ENCODE data around the gene KIF5C.

KIF5C gene

GRCh38 chr2:148900350-148900837 is 25.4 kb downstream of the KIF5C start:
- Histone ChIP-seq H3K9ac (ENCODE audit: low read depth, low read length) (no peak overlapping the region), H3K9me3 (ENCODE audit: insufficient read depth, low read length, severe bottlenecking) (no peaks in the 10 kb centered on the region), H2AFZ (ENCODE audit: low read depth, low read length) (no peak overlapping the region), H3K4me1 (ENCODE audit: insufficient read depth, low read length) (no peaks in the 10 kb centered on the region), H4K20me1 (ENCODE audit: insufficient read depth, low read length) (no peaks in the 10 kb centered on the region), H3K36me3 (ENCODE audit: insufficient read depth, low read length) (no peaks in the 10 kb centered on the region), H3K4me3 (ENCODE audit: low read depth in 1 of 2, low read length in 2 of 2) (no peak overlapping the region), H3K4me2 (ENCODE audit: insufficient read depth, low read length) (no peak overlapping the region), H3K27me3 (ENCODE audit: insufficient read depth, low read length, poor library complexity) (peaks cover 8% of the 10 kb centered on the region), H3K79me2 (ENCODE audit: insufficient read depth, low read length) (no peaks in the 10 kb centered on the region), H3K27ac (ENCODE audit: low read length) (no peak overlapping the region)
- DNase-seq (no peak), ATAC-seq (ENCODE audit: insufficient read depth, low read depth) (no peak)
- TF ChIP-seq EZH2 (IDR thresholded peaks at IDR 0.05; ENCODE audit: borderline replicate concordance, low read depth, low read length, severe bottlenecking) (no peak), CTCF (IDR thresholded peaks at IDR 0.05; ENCODE audit: borderline replicate concordance, extremely low read depth, low read length, poor library complexity, severe bottlenecking) (no peak)

GRCh38 chr2:148901142-148901541 is 26.1 kb downstream of the KIF5C start:
- Histone ChIP-seq H3K4me3 (ENCODE audit: low read depth in 1 of 2, low read length in 2 of 2) (no peak overlapping the region), H4K20me1 (ENCODE audit: insufficient read depth, low read length) (no peaks in the 10 kb centered on the region), H3K27ac (ENCODE audit: low read length) (no peak overlapping the region), H3K4me2 (ENCODE audit: insufficient read depth, low read length) (no peak overlapping the region), H2AFZ (ENCODE audit: low read depth, low read length) (no peak overlapping the region), H3K36me3 (ENCODE audit: insufficient read depth, low read length) (no peaks in the 10 kb centered on the region), H3K79me2 (ENCODE audit: insufficient read depth, low read length) (no peaks in the 10 kb centered on the region), H3K9ac (ENCODE audit: low read depth, low read length) (no peak overlapping the region), H3K9me3 (ENCODE audit: insufficient read depth, low read length, severe bottlenecking) (no peaks in the 10 kb centered on the region), H3K27me3 (ENCODE audit: insufficient read depth, low read length, poor library complexity) (peaks cover 9% of the 10 kb centered on the region), H3K4me1 (ENCODE audit: insufficient read depth, low read length) (no peaks in the 10 kb centered on the region)
- no peak for DNase-seq
- no peak for ATAC-seq (ENCODE audit: insufficient read depth, low read depth)
- TF ChIP-seq EZH2 (IDR thresholded peaks at IDR 0.05; ENCODE audit: borderline replicate concordance, low read depth, low read length, severe bottlenecking): no peak
- TF ChIP-seq CTCF (IDR thresholded peaks at IDR 0.05; ENCODE audit: borderline replicate concordance, extremely low read depth, low read length, poor library complexity, severe bottlenecking): no peak

GRCh38 chr2:148902798-148903197 is 27.8 kb downstream of the KIF5C start:
- TF ChIP-seq CTCF (IDR thresholded peaks at IDR 0.05; ENCODE audit: borderline replicate concordance, extremely low read depth, low read length, poor library complexity, severe bottlenecking) (no peak), EZH2 (IDR thresholded peaks at IDR 0.05; ENCODE audit: borderline replicate concordance, low read depth, low read length, severe bottlenecking) (no peak)
- no peaks in the 10 kb centered on the region for H3K9me3 ChIP-seq (ENCODE audit: insufficient read depth, low read length, severe bottlenecking)
- H3K27ac ChIP-seq (ENCODE audit: low read length): no peak overlapping the region
- H2AFZ ChIP-seq (ENCODE audit: low read depth, low read length): no peak overlapping the region
- no peak overlapping the region for H3K4me2 ChIP-seq (ENCODE audit: insufficient read depth, low read length)
- no peaks in the 10 kb centered on the region for H3K79me2 ChIP-seq (ENCODE audit: insufficient read depth, low read length)
- no peak for DNase-seq
- H3K9ac ChIP-seq (ENCODE audit: low read depth, low read length): no peak overlapping the region
- no peaks in the 10 kb centered on the region for H3K4me1 ChIP-seq (ENCODE audit: insufficient read depth, low read length)
- H3K27me3 ChIP-seq (ENCODE audit: insufficient read depth, low read length, poor library complexity): peaks cover 9% of the 10 kb centered on the region
- no peaks in the 10 kb centered on the region for H3K36me3 ChIP-seq (ENCODE audit: insufficient read depth, low read length)
- H4K20me1 ChIP-seq (ENCODE audit: insufficient read depth, low read length): no peaks in the 10 kb centered on the region
- ATAC-seq (ENCODE audit: insufficient read depth, low read depth): no peak
- H3K4me3 ChIP-seq (ENCODE audit: low read depth in 1 of 2, low read length in 2 of 2): no peak overlapping the region

GRCh38 chr2:148903294-148903693 is 28.3 kb downstream of the KIF5C start:
- Histone ChIP-seq H3K27me3 (ENCODE audit: insufficient read depth, low read length, poor library complexity) (peaks cover 9% of the 10 kb centered on the region), H3K79me2 (ENCODE audit: insufficient read depth, low read length) (no peaks in the 10 kb centered on the region), H3K9me3 (ENCODE audit: insufficient read depth, low read length, severe bottlenecking) (no peaks in the 10 kb centered on the region), H3K4me2 (ENCODE audit: insufficient read depth, low read length) (no peak overlapping the region), H3K27ac (ENCODE audit: low read length) (no peak overlapping the region), H2AFZ (ENCODE audit: low read depth, low read length) (no peak overlapping the region), H4K20me1 (ENCODE audit: insufficient read depth, low read length) (no peaks in the 10 kb centered on the region), H3K4me3 (ENCODE audit: low read depth in 1 of 2, low read length in 2 of 2) (no peak overlapping the region), H3K36me3 (ENCODE audit: insufficient read depth, low read length) (no peaks in the 10 kb centered on the region), H3K4me1 (ENCODE audit: insufficient read depth, low read length) (no peaks in the 10 kb centered on the region), H3K9ac (ENCODE audit: low read depth, low read length) (no peak overlapping the region)
- no peak for TF ChIP-seq CTCF (IDR thresholded peaks at IDR 0.05; ENCODE audit: borderline replicate concordance, extremely low read depth, low read length, poor library complexity, severe bottlenecking)
- no peak for TF ChIP-seq EZH2 (IDR thresholded peaks at IDR 0.05; ENCODE audit: borderline replicate concordance, low read depth, low read length, severe bottlenecking)
- DNase-seq (no peak), ATAC-seq (ENCODE audit: insufficient read depth, low read depth) (no peak)
